Panc1 (cell line): ENCODE results near the gene PCGF3. TPM values are rescaled to one million over a fixed set of nuclear protein-coding genes. Genes with fewer than 3 reads are reported as not detected.
A peak's percentile ranks its signal among the peaks of the same experiment; 100 is the strongest.

Experiments
- ATAC-seq: fragments of 200-7000 bp; cut with Tn5 transposase; 2 replicates; pipeline ENCODE4 v1.9.1; 2020; ENCODE audit warnings: mild to moderate bottlenecking, moderate library complexity
- BruUV-seq: library from RNA; stranded (reverse); fragments of 400-500 nt; replicated peaks from 2 replicates; lab custom pipeline; 2021; lab: Mats Ljungman, UMichigan
- CTCF ChIA-PET: fragments of 300-600 bp; sonication (Branson Sonifier 250); formaldehyde crosslinking; loops from one replicate; lab custom pipeline; 2022; ENCODE audit warnings: antibody characterized with exemption; lab: Charles Lee
- POLR2A ChIA-PET: fragments of 300-600 bp; sonication (Branson Sonifier 250); formaldehyde crosslinking; loops from one replicate; lab custom pipeline; 2022; ENCODE audit warnings: antibody characterized with exemption; lab: Charles Lee
- DNase-seq: peaks from one replicate; pipeline ENCODE4 v3.0.0-alpha.2; 2010; ENCODE audit warnings: low read depth, low spot score
- H3K27ac ChIP-seq: 2 replicates; pipeline ENCODE4 v1.5.1; 2011; ENCODE audit warnings: mild to moderate bottlenecking, low read length, inconsistent platforms
- H3K27me3 ChIP-seq: fragments of 200-500 bp; sonication (Bioruptor generic); 2 replicates; pipeline ENCODE4 v1.6.0; 2014; ENCODE audit warnings: low read length, inconsistent platforms; ENCODE audit not compliant: control insufficient read depth, insufficient read depth
- H3K36me3 ChIP-seq: fragments of 200-500 bp; sonication (Bioruptor generic); 2 replicates; pipeline ENCODE4 v1.5.1; 2014; ENCODE audit warnings: inconsistent platforms, mild to moderate bottlenecking, low read length, moderate library complexity; ENCODE audit not compliant: control insufficient read depth, insufficient read depth
- H3K4me1 ChIP-seq: 2 replicates; pipeline ENCODE4 v1.5.1; 2011; ENCODE audit warnings: inconsistent platforms, mild to moderate bottlenecking, low read length, moderate library complexity; ENCODE audit not compliant: control insufficient read depth, insufficient read depth
- H3K4me3 ChIP-seq, 2 experiments: 2 replicates each; pipeline ENCODE4 v1.5.1; 2011 to 2012; ENCODE audit warnings: low read depth in 2 of 2, low read length in 2 of 2, mild to moderate bottlenecking in 2 of 2, inconsistent platforms in 1 of 2, moderate library complexity in 1 of 2
- H3K9me3 ChIP-seq: fragments of 200-500 bp; sonication (Bioruptor generic); 2 replicates; pipeline ENCODE4 v1.5.1; 2014; ENCODE audit warnings: low read depth, mild to moderate bottlenecking, inconsistent platforms, low read length, moderate library complexity; ENCODE audit not compliant: control insufficient read depth, insufficient read depth
- POLR2AphosphoS5 ChIP-seq: IDR thresholded peaks from 2 replicates; pipeline ENCODE4 v1.6.1; 2012; ENCODE audit warnings: mild to moderate bottlenecking, low read depth, low read length, moderate library complexity
- SIN3A ChIP-seq: IDR thresholded peaks from 2 replicates; pipeline ENCODE4 v1.6.1; 2012; ENCODE audit warnings: low read depth, mild to moderate bottlenecking, low read length, moderate library complexity, borderline replicate concordance; ENCODE audit not compliant: insufficient read depth
- TCF7L2 ChIP-seq: IDR thresholded peaks from 2 replicates; pipeline ENCODE4 v1.6.1; 2011; ENCODE audit warnings: mild to moderate bottlenecking, low read depth, low read length, inconsistent platforms
- in situ Hi-C: cut with HindIII; loops from 2 replicates; pipeline ENCODE4 v1.10.0; 2016; ENCODE audit warnings: low sequenced_read_pairs, low pct_unique_long_range_greater_than_20kb
- intact Hi-C: fragments of 100-400 bp; cut with micrococcal nuclease; formaldehyde crosslinking; loops from one replicate; pipeline ENCODE4 v1.10.0; 2022; ENCODE audit not compliant: unreplicated experiment
- total RNA-seq: library from RNA; stranded (reverse); gene quantifications from one replicate; pipeline ENCODE4 v1.2.1, GENCODE V29; 2021; ENCODE audit not compliant: unreplicated experiment
- TF ChIP-seq, protein P1 (sequence below), 2 experiments: IDR thresholded peaks; 2 replicates each; pipeline ENCODE4 v1.6.1; 2011 to 2012; ENCODE audit warnings: low read depth in 2 of 2, control low read depth in 1 of 2, low read length in 1 of 2, mild to moderate bottlenecking in 1 of 2, moderate library complexity in 1 of 2; ENCODE audit not compliant: insufficient read depth in 1 of 2
- TF ChIP-seq, protein P2 (sequence below): fragments of 450-650 bp; IDR thresholded peaks from 2 replicates; pipeline ENCODE4 v1.5.1; 2017; ENCODE audit warnings: mild to moderate bottlenecking

The PCGF3 gene
- total RNA-seq, 1 experiment from 2014 or later = 44.6 TPM

GRCh38 chr4:727576-727975, 21.9 kb downstream of the PCGF3 start:
- in situ Hi-C loops = no loop called here
- no peaks in the 10 kb centered on the region for H3K36me3 ChIP-seq
- ChIA-PET POLR2A (no interaction called here), CTCF (no interaction called here)
- TF ChIP-seq, protein P1, sequence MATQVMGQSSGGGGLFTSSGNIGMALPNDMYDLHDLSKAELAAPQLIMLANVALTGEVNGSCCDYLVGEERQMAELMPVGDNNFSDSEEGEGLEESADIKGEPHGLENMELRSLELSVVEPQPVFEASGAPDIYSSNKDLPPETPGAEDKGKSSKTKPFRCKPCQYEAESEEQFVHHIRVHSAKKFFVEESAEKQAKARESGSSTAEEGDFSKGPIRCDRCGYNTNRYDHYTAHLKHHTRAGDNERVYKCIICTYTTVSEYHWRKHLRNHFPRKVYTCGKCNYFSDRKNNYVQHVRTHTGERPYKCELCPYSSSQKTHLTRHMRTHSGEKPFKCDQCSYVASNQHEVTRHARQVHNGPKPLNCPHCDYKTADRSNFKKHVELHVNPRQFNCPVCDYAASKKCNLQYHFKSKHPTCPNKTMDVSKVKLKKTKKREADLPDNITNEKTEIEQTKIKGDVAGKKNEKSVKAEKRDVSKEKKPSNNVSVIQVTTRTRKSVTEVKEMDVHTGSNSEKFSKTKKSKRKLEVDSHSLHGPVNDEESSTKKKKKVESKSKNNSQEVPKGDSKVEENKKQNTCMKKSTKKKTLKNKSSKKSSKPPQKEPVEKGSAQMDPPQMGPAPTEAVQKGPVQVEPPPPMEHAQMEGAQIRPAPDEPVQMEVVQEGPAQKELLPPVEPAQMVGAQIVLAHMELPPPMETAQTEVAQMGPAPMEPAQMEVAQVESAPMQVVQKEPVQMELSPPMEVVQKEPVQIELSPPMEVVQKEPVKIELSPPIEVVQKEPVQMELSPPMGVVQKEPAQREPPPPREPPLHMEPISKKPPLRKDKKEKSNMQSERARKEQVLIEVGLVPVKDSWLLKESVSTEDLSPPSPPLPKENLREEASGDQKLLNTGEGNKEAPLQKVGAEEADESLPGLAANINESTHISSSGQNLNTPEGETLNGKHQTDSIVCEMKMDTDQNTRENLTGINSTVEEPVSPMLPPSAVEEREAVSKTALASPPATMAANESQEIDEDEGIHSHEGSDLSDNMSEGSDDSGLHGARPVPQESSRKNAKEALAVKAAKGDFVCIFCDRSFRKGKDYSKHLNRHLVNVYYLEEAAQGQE (IDR thresholded peaks at IDR 0.05; ENCODE audit: insufficient read depth in 1 of 2, low read depth in 2 of 2, low read length in 1 of 2) = no peak
- TF ChIP-seq, protein P2, sequence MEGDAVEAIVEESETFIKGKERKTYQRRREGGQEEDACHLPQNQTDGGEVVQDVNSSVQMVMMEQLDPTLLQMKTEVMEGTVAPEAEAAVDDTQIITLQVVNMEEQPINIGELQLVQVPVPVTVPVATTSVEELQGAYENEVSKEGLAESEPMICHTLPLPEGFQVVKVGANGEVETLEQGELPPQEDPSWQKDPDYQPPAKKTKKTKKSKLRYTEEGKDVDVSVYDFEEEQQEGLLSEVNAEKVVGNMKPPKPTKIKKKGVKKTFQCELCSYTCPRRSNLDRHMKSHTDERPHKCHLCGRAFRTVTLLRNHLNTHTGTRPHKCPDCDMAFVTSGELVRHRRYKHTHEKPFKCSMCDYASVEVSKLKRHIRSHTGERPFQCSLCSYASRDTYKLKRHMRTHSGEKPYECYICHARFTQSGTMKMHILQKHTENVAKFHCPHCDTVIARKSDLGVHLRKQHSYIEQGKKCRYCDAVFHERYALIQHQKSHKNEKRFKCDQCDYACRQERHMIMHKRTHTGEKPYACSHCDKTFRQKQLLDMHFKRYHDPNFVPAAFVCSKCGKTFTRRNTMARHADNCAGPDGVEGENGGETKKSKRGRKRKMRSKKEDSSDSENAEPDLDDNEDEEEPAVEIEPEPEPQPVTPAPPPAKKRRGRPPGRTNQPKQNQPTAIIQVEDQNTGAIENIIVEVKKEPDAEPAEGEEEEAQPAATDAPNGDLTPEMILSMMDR = no peak
- TF ChIP-seq TCF7L2 = no peak
- TF ChIP-seq SIN3A = no peak
- no peak for TF ChIP-seq POLR2AphosphoS5
- ATAC-seq (no peak), DNase-seq (no peak)
- no peak overlapping the region for H3K4me3 ChIP-seq
- BruUV-seq = TSS peak; percentile 61
- no peaks in the 10 kb centered on the region for H3K9me3 ChIP-seq
- H3K27ac ChIP-seq = no peak overlapping the region
- peaks cover 7% of the 10 kb centered on the region; the same call in 1 of the 2 replicates for H3K4me1 ChIP-seq
- intact Hi-C loops = no loop called here
- H3K27me3 ChIP-seq = no peaks in the 10 kb centered on the region

DNA sequence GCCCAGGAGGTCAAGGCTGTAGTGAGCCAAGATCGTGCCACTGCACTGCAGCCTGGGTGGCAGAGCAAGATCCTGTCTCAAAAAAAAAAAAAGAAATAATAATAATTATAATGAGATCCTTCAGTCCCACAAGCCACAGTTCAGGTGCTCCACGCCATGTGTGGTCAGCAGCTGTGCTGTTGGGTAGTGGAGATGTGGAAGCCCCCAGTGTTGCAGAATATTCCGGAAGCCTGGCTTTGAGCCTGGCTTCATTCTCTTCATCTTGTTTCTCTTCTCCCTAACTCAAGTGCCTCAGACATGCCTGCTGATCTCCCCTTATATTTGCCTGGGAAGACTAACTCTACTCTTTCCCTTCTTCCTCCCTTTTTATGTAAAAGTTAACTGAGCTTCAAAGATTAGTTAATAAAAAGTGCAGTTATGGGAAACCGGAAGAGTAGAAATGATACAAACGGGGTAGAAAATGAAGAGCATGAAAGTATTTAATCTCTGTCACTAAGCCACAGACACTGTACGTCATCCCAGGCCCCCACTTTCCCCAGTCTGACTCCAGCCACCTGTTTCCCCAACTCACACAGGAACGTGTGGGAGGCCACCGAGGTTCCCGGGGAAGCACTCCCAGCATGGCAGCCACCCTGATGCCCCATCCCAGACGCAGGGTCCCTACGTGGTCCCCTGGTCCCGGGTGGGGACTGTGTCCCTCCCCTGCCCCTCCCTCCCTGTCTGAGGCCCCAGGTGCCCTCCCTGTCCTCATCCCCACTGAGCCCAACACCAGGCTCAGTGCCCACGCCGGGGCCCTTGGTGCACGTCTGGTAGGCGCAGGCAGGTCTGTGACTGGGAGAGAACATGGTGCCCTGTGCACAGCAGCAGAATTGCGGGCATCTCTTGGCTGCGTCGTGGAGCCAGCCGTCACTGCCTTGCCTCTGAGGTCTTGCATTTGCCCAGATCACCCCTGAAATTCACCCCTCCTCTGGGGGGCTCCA, 24.0 kb downstream of the PCGF3 start:
- CTCF ChIA-PET = interaction anchor here (0.9 kb wide), 1 partner anchor 65 kb away, joined by 5 read pairs; no protein-coding TSS in a partner anchor
- BruUV-seq = no TSS peak
- Histone ChIP-seq H3K4me3 (no peak overlapping the region), H3K36me3 (no peaks in the 10 kb centered on the region; the same call in 1 of the 2 replicates), H3K4me1 (peaks cover 7% of the 10 kb centered on the region; the same call in 1 of the 2 replicates), H3K9me3 (no peaks in the 10 kb centered on the region), H3K27ac (no peak overlapping the region), H3K27me3 (no peaks in the 10 kb centered on the region)
- DNase-seq = no peak
- intact Hi-C loops = no loop called here
- ATAC-seq = 0 out of 2 replicates have a peak, but pooled peaks have one; percentile 23
- no peak for TF ChIP-seq POLR2AphosphoS5
- in situ Hi-C loops = no loop called here
- POLR2A ChIA-PET = no interaction called here

DNA sequence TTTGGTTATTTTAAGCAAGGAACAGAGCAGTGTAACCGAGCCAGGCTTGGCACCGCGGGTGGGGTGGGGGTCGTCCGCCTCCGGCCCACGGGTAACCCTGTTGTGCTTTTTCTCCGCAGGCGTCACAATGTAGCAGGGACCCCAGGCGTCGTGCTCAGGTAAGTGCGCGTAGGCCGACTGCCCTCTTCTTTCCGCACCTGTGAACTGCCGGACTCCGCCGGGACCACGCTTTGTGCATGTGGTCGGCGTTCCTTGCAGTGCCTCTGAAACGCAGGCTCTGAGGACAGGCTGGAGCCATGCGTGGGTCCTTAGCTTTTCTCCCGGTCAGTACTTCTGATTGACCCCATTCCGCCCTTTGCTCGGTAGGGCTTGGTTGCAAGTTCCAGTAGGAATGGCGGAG, 24.9 kb downstream of the PCGF3 start:
- Histone ChIP-seq H3K27ac (no peak overlapping the region), H3K36me3 (no peaks in the 10 kb centered on the region; the same call in 1 of the 2 replicates), H3K27me3 (no peaks in the 10 kb centered on the region), H3K9me3 (no peaks in the 10 kb centered on the region), H3K4me3 (no peak overlapping the region), H3K4me1 (peaks cover 7% of the 10 kb centered on the region; the same call in 1 of the 2 replicates)
- BruUV-seq = no TSS peak
- in situ Hi-C loops = no loop called here
- ChIA-PET POLR2A (no interaction called here), CTCF (no interaction called here)
- no peak for ATAC-seq
- DNase-seq = no peak
- intact Hi-C loops = no loop called here
- TF ChIP-seq POLR2AphosphoS5 = no peak
- TF ChIP-seq SIN3A = no peak
- TF ChIP-seq, protein P2 = no peak
- TF ChIP-seq TCF7L2 = no peak
- TF ChIP-seq, protein P1 (IDR thresholded peaks at IDR 0.05; ENCODE audit: insufficient read depth in 1 of 2, low read depth in 2 of 2, low read length in 1 of 2) = no peak
